Measurements from ENCODE around the gene STAT6.
A peak's percentile ranks its signal among the peaks of the same experiment; 100 is the strongest.
"Not testable (repeated sequence)": the region's sequence is repeated elsewhere in the genome, so short reads cannot be mapped to it uniquely, and the experiment has no call there.

Gene STAT6

DNA sequence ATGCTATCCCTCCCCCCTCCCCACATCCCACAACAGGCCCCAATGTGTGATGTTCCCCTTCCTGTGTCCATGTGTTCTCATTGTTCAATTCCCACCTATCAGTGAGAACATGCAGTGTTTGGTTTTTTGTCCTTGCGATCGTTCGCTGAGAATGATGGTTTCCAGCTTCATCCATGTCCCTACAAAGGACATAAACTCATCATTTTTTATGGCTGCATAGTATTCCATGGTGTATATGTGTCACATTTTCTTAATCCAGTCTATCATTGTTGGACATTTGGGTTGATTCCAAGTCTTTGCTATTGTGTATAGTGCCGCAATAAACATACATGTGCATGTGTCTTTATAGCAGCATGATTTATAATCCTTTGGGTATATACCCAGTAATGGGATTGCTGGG lies 58.0 kb downstream of the STAT6 start:
- not testable (repeated sequence) for H3K27me3 Mint-ChIP-seq, H3K27ac Mint-ChIP-seq, DNase-seq, H3K4me3 Mint-ChIP-seq, H3K9me3 Mint-ChIP-seq
- Mint-ChIP-seq H3K4me1 (ENCODE audit: low read depth) (peaks cover 24% of the 10 kb centered on the region), H3K36me3 (ENCODE audit: low read depth) (peaks cover 53% of the 10 kb centered on the region)

DNA sequence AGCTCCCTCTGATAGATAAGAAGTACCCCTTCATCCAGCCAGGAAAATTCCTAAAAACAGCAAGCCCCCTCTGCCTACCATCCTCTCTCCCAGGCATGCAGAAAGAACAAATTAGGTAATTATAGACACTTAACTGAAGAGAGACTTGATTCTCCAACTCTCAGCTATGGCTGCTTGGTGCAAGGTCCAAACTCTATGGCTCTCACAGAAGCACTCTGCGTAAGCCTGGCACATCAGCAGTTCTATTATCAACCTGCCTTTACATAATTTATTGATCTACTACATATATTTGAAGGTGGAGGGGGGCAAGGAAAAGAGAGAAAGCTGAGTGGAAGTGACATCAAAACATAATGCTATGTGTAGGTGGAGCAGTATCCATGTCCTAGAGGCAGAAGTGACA lies 60.2 kb downstream of the STAT6 start:
- H3K36me3 Mint-ChIP-seq (ENCODE audit: low read depth): peaks cover 31% of the 10 kb centered on the region
- H3K4me3 Mint-ChIP-seq: no peak overlapping the region
- H3K27ac Mint-ChIP-seq: no peak overlapping the region
- H3K9me3 Mint-ChIP-seq: no peaks in the 10 kb centered on the region
- H3K27me3 Mint-ChIP-seq: no peaks in the 10 kb centered on the region
- no peak for DNase-seq
- peaks cover 34% of the 10 kb centered on the region for H3K4me1 Mint-ChIP-seq (ENCODE audit: low read depth)

DNA sequence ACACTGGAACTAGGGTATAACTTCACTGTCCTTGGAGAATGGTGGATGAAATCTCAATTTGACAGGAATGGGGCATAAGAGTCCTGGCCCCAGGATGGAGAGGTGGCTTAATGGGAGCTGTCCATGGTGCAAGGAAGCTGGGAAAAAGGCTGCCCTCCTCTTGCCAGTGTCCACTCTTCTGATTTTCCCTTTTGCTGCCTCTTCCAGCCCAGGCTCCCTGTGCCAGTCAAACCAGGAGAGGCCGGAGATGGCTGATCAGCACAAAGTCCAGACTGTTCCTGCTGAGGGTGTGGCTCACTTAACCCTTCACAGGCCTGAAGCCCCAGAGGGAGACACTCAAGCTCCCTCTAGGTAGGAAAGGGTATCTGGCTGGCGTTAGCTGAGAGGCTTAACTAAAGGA lies 61.3 kb downstream of the STAT6 start, which contains the start of gene MYO1A:
TSS of gene MYO1A (minus strand) at position 240 of the 400 bp plus-strand sequence. CDS start 1,806 bp downstream, outside the sequence.
- Mint-ChIP-seq H3K27ac (no peak within 1 kb of the TSS), H3K4me1 (ENCODE audit: low read depth) (peaks cover 38% of the 10 kb centered on the region), H3K36me3 (ENCODE audit: low read depth) (peaks cover 23% of the 10 kb centered on the region), H3K9me3 (no peaks in the 10 kb centered on the region), H3K27me3 (no peaks in the 10 kb centered on the region), H3K4me3 (no peak within 1 kb of the TSS)
- DNase-seq: no peak

DNA sequence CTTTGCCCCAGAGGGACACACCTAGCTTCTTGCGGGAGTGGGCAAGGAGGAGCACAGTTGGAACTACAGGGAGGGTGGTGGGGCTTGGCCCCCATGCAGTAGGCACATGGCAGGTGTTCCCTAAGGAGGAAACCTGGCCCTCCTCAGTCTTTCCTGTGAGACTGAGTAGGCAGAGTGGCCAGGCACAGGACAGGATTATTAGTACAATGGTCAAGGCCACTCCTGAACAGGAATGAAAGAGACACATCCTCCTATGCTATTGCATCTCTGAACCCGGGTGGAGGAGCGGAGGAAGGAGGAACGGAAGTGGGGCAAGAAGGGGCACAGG lies 62.1 kb downstream of the STAT6 start:
- Mint-ChIP-seq H3K4me1 (ENCODE audit: low read depth) (peaks cover 38% of the 10 kb centered on the region), H3K27me3 (no peaks in the 10 kb centered on the region), H3K9me3 (no peaks in the 10 kb centered on the region), H3K4me3 (no peak overlapping the region), H3K27ac (no peak overlapping the region), H3K36me3 (ENCODE audit: low read depth) (peaks cover 16% of the 10 kb centered on the region)
- DNase-seq: no peak

DNA sequence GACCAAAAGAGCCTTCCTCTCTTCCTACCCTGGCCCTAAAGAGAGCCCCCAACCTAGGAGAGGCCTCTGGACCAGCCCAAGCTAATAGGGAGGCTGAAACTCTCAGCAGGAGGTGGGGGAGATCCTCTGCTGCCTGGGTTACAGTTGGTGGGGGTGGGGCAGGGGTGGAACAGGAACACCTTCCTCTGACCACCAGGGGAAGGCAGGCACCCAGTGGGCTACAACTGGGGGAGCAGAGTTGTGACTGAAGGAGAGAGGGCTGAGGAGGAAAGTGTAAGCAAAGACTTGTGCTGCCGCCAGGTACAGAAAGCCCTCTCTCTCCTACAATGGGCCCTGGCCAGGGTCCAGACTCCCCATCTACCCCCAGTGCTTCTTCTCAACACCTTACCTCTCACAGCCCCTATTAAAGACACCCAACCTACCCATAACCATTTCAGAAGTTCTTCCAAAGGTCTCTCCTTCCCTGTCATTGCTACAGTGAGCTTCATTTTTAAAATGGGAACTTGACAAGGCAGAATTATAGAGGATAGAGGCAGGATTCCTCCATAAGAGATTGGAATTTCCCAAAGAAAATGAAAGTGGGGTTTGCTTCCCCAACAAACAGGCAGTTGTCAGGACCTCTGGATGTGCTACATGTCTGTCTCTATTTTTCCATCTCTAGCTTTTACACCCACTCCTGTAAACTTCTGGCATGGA lies 62.6 kb downstream of the STAT6 start:
- no peaks in the 10 kb centered on the region for H3K9me3 Mint-ChIP-seq
- H3K36me3 Mint-ChIP-seq (ENCODE audit: low read depth): peaks cover 11% of the 10 kb centered on the region
- H3K4me1 Mint-ChIP-seq (ENCODE audit: low read depth): peaks cover 38% of the 10 kb centered on the region
- peak overlapping the region; percentile 81 for H3K27ac Mint-ChIP-seq
- no peaks in the 10 kb centered on the region for H3K27me3 Mint-ChIP-seq
- DNase-seq: no peak
- no peak overlapping the region for H3K4me3 Mint-ChIP-seq

DNA sequence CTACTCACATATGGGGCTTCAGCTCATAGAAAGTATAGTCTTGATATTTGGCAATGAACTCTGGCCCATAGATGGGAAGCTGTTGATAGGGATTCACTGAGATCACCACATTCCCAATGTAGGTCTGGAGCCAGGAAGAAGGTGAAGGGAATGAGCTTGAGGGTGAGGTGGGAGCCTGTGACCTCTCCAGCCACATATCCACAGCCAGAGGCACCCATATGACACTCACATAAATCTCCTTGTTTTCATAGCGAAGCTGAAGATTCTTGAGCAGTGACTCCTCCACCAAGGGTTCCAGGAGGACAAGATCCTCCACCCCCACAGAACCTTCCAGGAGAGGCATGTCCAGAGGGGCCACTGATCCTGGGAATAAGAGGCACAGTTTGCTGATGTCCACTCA lies 63.2 kb downstream of the STAT6 start:
- Mint-ChIP-seq H3K27ac (peak overlapping the region; percentile 81), H3K4me1 (ENCODE audit: low read depth) (peaks cover 38% of the 10 kb centered on the region), H3K9me3 (no peaks in the 10 kb centered on the region), H3K36me3 (ENCODE audit: low read depth) (peaks cover 5% of the 10 kb centered on the region), H3K27me3 (no peaks in the 10 kb centered on the region), H3K4me3 (no peak overlapping the region)
- no peak for DNase-seq

DNA sequence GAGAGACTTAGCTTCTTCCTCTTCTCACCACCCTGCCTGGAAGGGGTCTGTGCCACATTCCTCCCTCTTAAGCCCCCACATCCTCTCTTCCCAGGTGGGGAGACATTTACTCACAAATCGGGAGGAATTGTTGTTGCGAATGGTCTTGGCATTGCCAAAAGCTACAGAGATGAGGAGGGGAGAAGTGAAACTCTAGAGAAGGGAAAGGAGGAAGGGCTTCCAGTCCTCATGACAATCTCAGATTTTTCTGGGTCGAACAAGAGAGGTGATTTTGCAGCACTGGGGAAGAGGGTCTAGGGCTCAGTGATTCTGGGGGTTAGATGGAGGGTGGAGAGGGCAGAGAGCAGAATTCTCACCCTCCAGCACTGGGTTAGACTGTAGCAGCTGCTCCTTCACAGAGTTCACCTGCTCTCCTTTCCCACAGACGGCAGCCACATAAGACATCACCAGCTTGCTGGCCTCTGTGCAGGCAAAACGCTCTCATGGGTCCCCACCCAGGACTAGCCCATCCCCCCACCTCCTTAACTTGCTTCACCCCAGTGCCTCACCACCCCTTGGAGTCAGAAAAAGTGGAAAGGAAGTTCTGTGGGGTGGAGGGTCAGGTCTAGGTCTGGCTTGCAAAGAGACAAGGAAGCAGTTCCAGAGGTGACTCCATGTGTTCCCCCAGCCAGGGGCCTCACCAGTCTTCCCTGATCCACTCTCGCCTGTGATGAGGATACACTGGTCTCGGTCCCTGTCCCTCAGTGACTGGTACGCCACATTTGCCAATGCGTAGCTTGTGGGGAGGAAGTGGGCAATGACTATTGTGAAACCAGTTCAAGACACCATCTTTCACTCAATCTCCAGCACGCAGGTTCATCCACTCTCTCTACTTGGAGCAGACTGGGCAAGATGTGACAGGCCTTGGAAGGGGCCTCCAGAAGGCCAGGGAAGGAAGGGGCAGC lies 63.9 kb downstream of the STAT6 start:
- Mint-ChIP-seq H3K9me3 (no peaks in the 10 kb centered on the region), H3K4me1 (ENCODE audit: low read depth) (peaks cover 38% of the 10 kb centered on the region), H3K36me3 (ENCODE audit: low read depth) (no peaks in the 10 kb centered on the region), H3K27ac (peak overlapping the region; percentile 81), H3K4me3 (peak overlapping the region; percentile 23), H3K27me3 (no peaks in the 10 kb centered on the region)
- peak; percentile 68 for DNase-seq

DNA sequence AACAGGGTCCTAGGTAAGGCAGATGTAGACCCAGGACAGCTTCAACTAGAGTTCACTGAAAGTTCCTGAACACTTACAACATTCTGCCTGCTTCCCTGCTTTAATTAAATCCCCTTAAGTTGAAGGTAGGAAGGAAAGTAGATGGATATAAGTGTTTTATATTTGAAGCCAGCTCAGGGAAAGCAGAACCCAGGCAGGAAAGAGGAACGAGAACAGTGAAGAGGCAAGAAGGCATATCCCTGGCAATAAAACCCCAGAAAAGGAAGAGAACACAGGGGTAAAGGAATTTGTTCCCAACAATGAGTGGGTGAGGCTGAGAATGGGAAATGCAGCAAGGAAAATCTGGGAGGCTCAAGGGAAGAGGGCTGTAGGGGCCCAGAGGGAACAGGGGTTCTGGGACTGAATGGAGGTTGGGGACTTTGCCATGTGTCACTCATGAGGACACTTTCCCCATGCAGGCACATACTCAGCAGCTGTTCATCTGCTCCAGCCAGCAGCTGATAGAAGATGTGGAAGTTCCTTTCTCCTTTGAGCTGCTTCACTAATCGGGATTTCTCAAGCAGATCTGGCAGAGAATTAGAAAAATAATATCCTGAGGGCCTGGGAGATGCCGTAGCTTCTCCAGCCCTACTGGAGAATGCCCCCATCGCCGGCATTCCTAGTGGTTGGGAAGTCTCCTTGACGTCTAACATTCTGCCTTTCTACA lies 64.9 kb downstream of the STAT6 start:
- Mint-ChIP-seq H3K27ac (no peak overlapping the region), H3K36me3 (ENCODE audit: low read depth) (no peaks in the 10 kb centered on the region), H3K4me3 (no peak overlapping the region), H3K27me3 (no peaks in the 10 kb centered on the region), H3K4me1 (ENCODE audit: low read depth) (peaks cover 38% of the 10 kb centered on the region), H3K9me3 (no peaks in the 10 kb centered on the region)
- DNase-seq: no peak
